Chondrocyte (in vitro differentiated cells): ENCODE measurements around the gene TRIM67. TPM values are rescaled to one million over a fixed set of nuclear protein-coding genes. Genes with fewer than 3 reads are reported as not detected.

Source experiments
- DNase-seq: peaks from one replicate; pipeline ENCODE4 v3.0.0; 2021; ENCODE audit warnings: mixed read lengths, low spot score
- H3K27ac Mint-ChIP-seq: one replicate; pipeline ENCODE4 v1.8.0; 2021; ENCODE audit warnings: mild to moderate bottlenecking, moderate library complexity, mixed read lengths; ENCODE audit not compliant: unreplicated experiment
- H3K27me3 Mint-ChIP-seq: 2 replicates; pipeline ENCODE4 v1.8.0; 2021; ENCODE audit warnings: low read depth, mixed read lengths
- H3K36me3 Mint-ChIP-seq: 2 replicates; pipeline ENCODE4 v1.8.0; 2021; ENCODE audit warnings: low read depth, mixed read lengths
- H3K4me1 Mint-ChIP-seq: 2 replicates; pipeline ENCODE4 v1.8.0; 2021; ENCODE audit warnings: low read depth, mild to moderate bottlenecking, mixed read lengths
- H3K4me3 Mint-ChIP-seq: one replicate; pipeline ENCODE4 v1.8.0; 2021; ENCODE audit warnings: mild to moderate bottlenecking, moderate library complexity, mixed read lengths; ENCODE audit not compliant: unreplicated experiment
- H3K9me3 Mint-ChIP-seq: 2 replicates; pipeline ENCODE4 v1.8.0; 2021; ENCODE audit warnings: low read depth, mixed read lengths
- CTCF ChIP-seq: fragments of 200-600 bp; sonication (generic); IDR thresholded peaks from 2 replicates; pipeline ENCODE4 v1.5.0; 2021; ENCODE audit warnings: antibody characterized with exemption, mild to moderate bottlenecking, moderate library complexity
- total RNA-seq: library from RNA; stranded (reverse); gene quantifications from 3 replicates; pipeline ENCODE4 v1.2.1, GENCODE V29; 2021

The TRIM67 gene
- total RNA-seq, 1 donor from 2014 or later, result 1.2 TPM

- Mint-ChIP-seq H3K27ac (no peak overlapping the region), H3K27me3 (peaks cover 13% of the 10 kb centered on the region), H3K36me3 (peaks cover 3% of the 10 kb centered on the region), H3K4me1 (peaks cover 5% of the 10 kb centered on the region), H3K4me3 (no peak overlapping the region), H3K9me3 (peaks cover 1% of the 10 kb centered on the region)
- no peak for DNase-seq
- TF ChIP-seq CTCF, result no peak
Observed at GRCh38 chr1:231194843-231195516, 33.1 kb downstream of the TRIM67 start.

- Mint-ChIP-seq H3K27me3 (peaks cover 21% of the 10 kb centered on the region), H3K9me3 (no peaks in the 10 kb centered on the region)
Observed at GRCh38 chr1:231196307-231196706, 34.4 kb downstream of the TRIM67 start.

GRCh38 chr1:231196728-231197127 is 34.9 kb downstream of the TRIM67 start:
- Mint-ChIP-seq H3K9me3 (no peaks in the 10 kb centered on the region), H3K4me1 (peaks cover 5% of the 10 kb centered on the region), H3K36me3 (peaks cover 4% of the 10 kb centered on the region), H3K4me3 (no peak overlapping the region), H3K27me3 (peaks cover 26% of the 10 kb centered on the region), H3K27ac (no peak overlapping the region)
- no peak for DNase-seq
- TF ChIP-seq CTCF, result no peak

More at GRCh38 chr1:231196307-231196706, 34.4 kb downstream of the TRIM67 start:
- Mint-ChIP-seq H3K4me1 (peaks cover 5% of the 10 kb centered on the region), H3K36me3 (peaks cover 3% of the 10 kb centered on the region), H3K27ac (no peak overlapping the region), H3K4me3 (no peak overlapping the region)
- TF ChIP-seq CTCF, result no peak
- no peak for DNase-seq

- no peak overlapping the region for H3K4me3 Mint-ChIP-seq
- H3K36me3 Mint-ChIP-seq, result peaks cover 10% of the 10 kb centered on the region
- H3K27ac Mint-ChIP-seq, result no peak overlapping the region
- H3K4me1 Mint-ChIP-seq, result no peaks in the 10 kb centered on the region
- DNase-seq, result no peak
- peaks cover 32% of the 10 kb centered on the region for H3K27me3 Mint-ChIP-seq
- H3K9me3 Mint-ChIP-seq, result no peaks in the 10 kb centered on the region
- no peak for TF ChIP-seq CTCF
Observed at GRCh38 chr1:231199868-231200267, 38.0 kb downstream of the TRIM67 start.

- no peak for DNase-seq
- no peak overlapping the region for H3K27ac Mint-ChIP-seq
Observed at GRCh38 chr1:231200388-231201031, 38.7 kb downstream of the TRIM67 start.

More at GRCh38 chr1:231200388-231201031, 38.7 kb downstream of the TRIM67 start:
- H3K4me3 Mint-ChIP-seq, result no peak overlapping the region
- H3K9me3 Mint-ChIP-seq, result no peaks in the 10 kb centered on the region
- peaks cover 10% of the 10 kb centered on the region for H3K36me3 Mint-ChIP-seq
- H3K4me1 Mint-ChIP-seq, result no peaks in the 10 kb centered on the region
- peaks cover 32% of the 10 kb centered on the region for H3K27me3 Mint-ChIP-seq
- no peak for TF ChIP-seq CTCF
